HG03520 (cell line): Measurements from ENCODE around the gene CCNT1.
"Not testable (repeated sequence)": the region's sequence is repeated elsewhere in the genome, so short reads cannot be mapped to it uniquely, and the experiment has no call there.

Experiments used
- ATAC-seq: cut with Tn5 transposase; IDR thresholded peaks from one replicate; pipeline ENCODE4 v1.9.1; 2021; ENCODE audit warnings: mild to moderate bottlenecking, moderate library complexity; ENCODE audit not compliant: unreplicated experiment

The CCNT1 gene

DNA sequence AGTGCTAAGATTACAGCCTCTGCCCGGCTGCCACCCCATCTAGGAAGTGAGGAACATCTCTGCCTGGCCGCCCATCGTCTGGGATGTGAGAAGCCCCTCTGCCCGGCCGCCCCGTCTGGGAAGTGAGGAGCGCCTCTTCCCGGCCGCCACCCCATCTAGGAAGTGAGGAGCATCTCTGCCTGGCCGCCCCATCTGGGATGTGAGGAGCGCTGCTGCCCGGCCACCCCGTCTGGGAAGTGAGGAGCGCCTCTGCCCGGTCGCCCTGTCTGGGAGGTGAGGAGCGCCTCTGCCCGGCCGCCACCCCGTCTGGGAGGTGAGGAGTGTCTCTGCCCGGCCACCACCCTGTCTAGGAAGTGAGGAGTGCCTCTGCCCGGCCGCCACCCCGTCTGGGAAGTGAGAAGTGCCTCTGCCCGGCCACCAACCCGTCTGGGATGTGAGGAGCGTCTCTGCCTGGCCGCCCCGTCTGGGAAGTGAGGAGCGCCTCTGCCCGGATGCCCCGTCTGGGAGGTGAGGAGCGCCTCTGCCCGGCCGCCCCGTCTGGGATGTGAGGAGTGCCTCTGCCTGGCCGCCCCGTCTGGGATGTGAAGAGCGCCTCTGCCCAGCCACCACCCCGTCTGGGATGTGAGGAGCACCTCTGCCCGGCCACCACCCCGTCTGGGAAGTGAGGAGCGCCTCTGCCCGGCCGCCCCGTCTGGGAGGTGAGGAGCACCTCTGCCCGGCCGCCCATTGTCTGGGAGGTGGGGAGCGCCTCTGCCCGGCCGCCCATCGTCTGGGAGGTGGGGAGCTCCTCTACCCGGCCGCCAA lies 74.6 kb downstream of the CCNT1 start:
- ATAC-seq: not testable (repeated sequence)

DNA sequence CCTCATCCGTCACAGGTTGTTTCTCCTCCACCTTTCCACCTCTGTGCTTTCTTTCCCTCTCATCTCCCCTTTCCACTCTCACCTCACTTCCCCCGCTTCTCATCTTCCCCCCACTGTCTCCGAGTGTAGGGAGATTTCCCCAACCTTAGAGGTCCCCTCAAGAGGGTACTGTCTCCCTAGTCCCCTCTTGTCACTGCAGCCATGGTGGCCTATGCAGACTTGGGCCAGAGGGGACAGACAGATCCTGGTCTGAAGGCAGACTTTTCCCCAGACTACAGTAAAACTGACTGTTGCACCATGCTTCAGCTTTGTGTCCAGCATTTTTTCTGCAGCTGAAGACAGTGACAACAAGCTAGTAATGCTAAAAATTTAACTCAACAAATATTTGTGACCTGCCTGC lies 75.7 kb downstream of the CCNT1 start:
- no peak for ATAC-seq

DNA sequence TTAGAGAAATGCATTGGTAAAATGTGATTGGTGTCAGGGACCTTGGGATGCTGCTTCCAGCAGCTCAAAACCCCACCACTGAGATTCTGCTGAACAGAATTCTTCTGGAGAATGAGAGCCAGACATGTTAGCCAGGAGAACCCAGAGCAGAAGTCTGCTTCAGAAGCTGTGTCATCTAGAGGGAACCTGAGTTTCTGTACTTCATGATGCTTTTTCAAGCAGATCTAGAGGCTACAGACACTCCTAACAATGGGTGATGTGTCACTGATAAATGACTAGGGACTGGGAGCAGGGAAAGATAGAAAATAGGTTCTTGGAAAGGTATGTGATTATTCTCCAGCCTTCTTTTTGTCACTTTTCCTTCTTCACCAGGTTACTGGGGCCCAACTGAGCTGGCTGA lies 76.1 kb downstream of the CCNT1 start:
- ATAC-seq: no peak
